OCI-LY3 (cell line): ENCODE measurements around the gene MORC2.

Source experiments
- EZH2phosphoT487 ChIP-seq: fragments of 200-600 bp; shearing (Covaris generic); IDR thresholded peaks from 2 replicates; pipeline ENCODE4 v1.6.1; 2018; ENCODE audit warnings: antibody characterized with exemption, mixed run types, low read depth
- TF ChIP-seq, protein P1 (sequence below): fragments of 200-600, 300-600 bp; sonication (generic); IDR thresholded peaks from 2 replicates; pipeline ENCODE4 v1.5.1; 2014; ENCODE audit warnings: antibody characterized with exemption, low read length, low read depth

- TF ChIP-seq, protein P1, sequence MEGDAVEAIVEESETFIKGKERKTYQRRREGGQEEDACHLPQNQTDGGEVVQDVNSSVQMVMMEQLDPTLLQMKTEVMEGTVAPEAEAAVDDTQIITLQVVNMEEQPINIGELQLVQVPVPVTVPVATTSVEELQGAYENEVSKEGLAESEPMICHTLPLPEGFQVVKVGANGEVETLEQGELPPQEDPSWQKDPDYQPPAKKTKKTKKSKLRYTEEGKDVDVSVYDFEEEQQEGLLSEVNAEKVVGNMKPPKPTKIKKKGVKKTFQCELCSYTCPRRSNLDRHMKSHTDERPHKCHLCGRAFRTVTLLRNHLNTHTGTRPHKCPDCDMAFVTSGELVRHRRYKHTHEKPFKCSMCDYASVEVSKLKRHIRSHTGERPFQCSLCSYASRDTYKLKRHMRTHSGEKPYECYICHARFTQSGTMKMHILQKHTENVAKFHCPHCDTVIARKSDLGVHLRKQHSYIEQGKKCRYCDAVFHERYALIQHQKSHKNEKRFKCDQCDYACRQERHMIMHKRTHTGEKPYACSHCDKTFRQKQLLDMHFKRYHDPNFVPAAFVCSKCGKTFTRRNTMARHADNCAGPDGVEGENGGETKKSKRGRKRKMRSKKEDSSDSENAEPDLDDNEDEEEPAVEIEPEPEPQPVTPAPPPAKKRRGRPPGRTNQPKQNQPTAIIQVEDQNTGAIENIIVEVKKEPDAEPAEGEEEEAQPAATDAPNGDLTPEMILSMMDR: no peak
- no peak for TF ChIP-seq EZH2phosphoT487
These were observed 11.4 kb upstream of the MORC2 start for GRCh38 chr22:30979932-30980331.
